ENCODE results near the gene APP. TPM values are rescaled to one million over a fixed set of nuclear protein-coding genes. Genes with fewer than 3 reads are reported as not detected.
A peak's percentile ranks its signal among the peaks of the same experiment; 100 is the strongest.

Gene APP
- total RNA-seq (2016; rRNA removed; fragmentation: Illumina TruSeq; extraction: Trizol): 33.6 and 70.6 TPM in 2 replicates
- total RNA-seq (2016; cell fraction: cytosol; rRNA removed; fragmentation: Illumina TruSeq; extraction: Trizol; ENCODE audit: low read depth): 4.5 and 4.6 TPM in 2 replicates
- 27.5 and 74.9 TPM in 2 replicates for total RNA-seq (2016; cell fraction: insoluble cytoplasmic fraction; rRNA removed; fragmentation: Illumina TruSeq; extraction: Trizol)
- 9.0 and 10.2 TPM in 2 replicates for total RNA-seq (2016; cell fraction: membrane; rRNA removed; fragmentation: Illumina TruSeq; extraction: Trizol)
- total RNA-seq (2016; cell fraction: nucleus; rRNA removed; fragmentation: Illumina TruSeq; extraction: Trizol): 82.2 and 98.5 TPM in 2 replicates
- polyA plus RNA-seq (2011; rRNA removed): 262 and 315 TPM in 2 replicates
- polyA plus RNA-seq (2011; cell fraction: cytosol; rRNA removed): 227 and 358 TPM in 2 replicates
- polyA plus RNA-seq (2011; cell fraction: nucleus; rRNA removed): 144 and 194 TPM in 2 replicates
- 183 and 345 TPM in 2 replicates for polyA plus RNA-seq (2012)
- 4.5 and 4.7 TPM in 2 replicates for polyA plus RNA-seq (2016; cell fraction: cytosol; fragmentation: Illumina TruSeq; extraction: Trizol; ENCODE audit: low read depth)
- 41.3 and 45.6 TPM in 2 replicates for polyA plus RNA-seq (2016; cell fraction: insoluble cytoplasmic fraction; fragmentation: Illumina TruSeq; extraction: Trizol; ENCODE audit: low read depth)
- 6.6 and 9.0 TPM in 2 replicates for polyA plus RNA-seq (2016; cell fraction: membrane; fragmentation: Illumina TruSeq; extraction: Trizol; ENCODE audit: low read depth)
- polyA plus RNA-seq (2016; cell fraction: nucleus; fragmentation: Illumina TruSeq; extraction: Trizol; ENCODE audit: insufficient read depth, low read depth): 116 and 117 TPM in 2 replicates
- polyA minus RNA-seq (2011; rRNA and poly(A)+ RNA removed; ENCODE audit: low replicate concordance): 307 and 343 TPM in 2 replicates
- polyA minus RNA-seq (2011; cell fraction: cytosol; rRNA and poly(A)+ RNA removed): 128 and 205 TPM in 2 replicates
- polyA minus RNA-seq (2011; cell fraction: nucleus; rRNA and poly(A)+ RNA removed): 217 and 256 TPM in 2 replicates
- Bru-seq, nascent RNA: percentile 86 among the genes with signal in this experiment
- percentile 81 among the genes with signal in this experiment for BruChase-seq, experiment 1, labeled RNA remaining after a 6-hour chase
- BruChase-seq, experiment 2, labeled RNA remaining after a 2-hour chase: percentile 75 among the genes with signal in this experiment
- long read RNA-seq, experiment 1, partial matches to known transcripts: 8 of 20 reads
- long read RNA-seq, experiment 1, other reads (novel, unspliced or antisense): 6 of 20 reads
- long read RNA-seq, experiment 2, transcript APP-204 (17 exons, 3,543 nt): minor isoform, 23 of 514 reads
- long read RNA-seq, experiment 2, transcript APP-201 (18 exons, 3,467 nt): major isoform, 25 of 514 reads
- long read RNA-seq, experiment 2, partial matches to known transcripts: 200 of 514 reads
- long read RNA-seq, experiment 2, other reads (novel, unspliced or antisense): 259 of 514 reads

DNA sequence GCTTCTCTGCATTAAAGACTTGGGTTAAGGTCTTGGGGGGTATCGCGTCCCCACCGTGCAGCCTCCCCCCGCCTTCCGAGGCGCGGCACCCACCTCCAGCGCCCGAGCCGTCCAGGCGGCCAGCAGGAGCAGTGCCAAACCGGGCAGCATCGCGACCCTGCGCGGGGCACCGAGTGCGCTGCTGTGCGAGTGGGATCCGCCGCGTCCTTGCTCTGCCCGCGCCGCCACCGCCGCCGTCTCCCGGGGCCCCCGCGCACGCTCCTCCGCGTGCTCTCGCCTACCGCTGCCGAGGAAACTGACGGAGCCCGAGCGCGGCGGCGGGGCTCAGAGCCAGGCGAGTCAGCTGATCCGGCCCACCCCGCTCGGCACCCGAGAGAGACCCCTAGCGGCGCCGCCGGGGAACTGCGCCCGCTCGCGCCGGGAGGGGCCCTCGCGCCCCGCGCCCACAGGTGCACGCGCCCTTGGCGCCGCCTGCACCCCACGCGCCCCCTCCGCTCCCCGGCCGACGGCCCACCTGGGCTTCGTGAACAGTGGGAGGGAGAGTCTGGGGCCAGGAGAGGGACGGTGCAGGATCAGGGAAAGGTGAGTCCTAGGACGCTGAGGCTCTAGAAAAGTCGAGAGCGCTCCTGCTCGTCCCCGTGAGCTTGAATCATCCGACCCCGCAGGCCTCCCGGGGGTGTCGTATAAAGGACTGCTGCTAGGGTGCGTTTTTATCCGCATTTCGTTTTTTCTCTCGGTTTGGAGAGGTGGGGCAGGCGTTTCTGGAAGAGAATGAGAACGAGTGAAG, at the start of gene APP:
Gene APP, minus strand, starts transcription at position 300 of the 787 bp plus-strand sequence. Its CDS starts 150 bp downstream, at position 150.
- ChIA-PET POLR2A (interaction anchor here (1.5 kb wide), 1 partner anchor 13 kb away, joined by 3 read pairs; no protein-coding TSS in a partner anchor), CTCF (ENCODE audit: low intra/inter-chr PET ratio, low total read pairs) (no interaction called here)
- H3K9ac ChIP-seq (ENCODE audit: insufficient read depth, low read depth, low read length): peak within 1 kb of the TSS; percentile 73
- no peaks in the 10 kb centered on the region for H3K36me3 ChIP-seq (replicated peaks in 1 of 2; ENCODE audit: control insufficient read depth in 1 of 2, insufficient read depth in 2 of 2, low read length in 2 of 2)
- FAIRE-seq (no peak), DNase-seq (ENCODE audit: low spot score) (peak; percentile 31), ATAC-seq (peak; percentile 82)
- H3K27ac ChIP-seq (ENCODE audit: extremely low read length, insufficient read depth, low read length): peak within 1 kb of the TSS; percentile 63
- H3K4me2 ChIP-seq (ENCODE audit: low read depth, low read length): peak within 1 kb of the TSS; percentile 87
- H3K9me3 ChIP-seq (ENCODE audit: low read length): no peaks in the 10 kb centered on the region
- peaks cover 2 to 19% of the 10 kb centered on the region in 2 experiments; a peak in 2 of 5 replicates for H3K27me3 ChIP-seq (ENCODE audit: control insufficient read depth in 1 of 2, insufficient read depth in 2 of 2, low read length in 2 of 2)
- no TSS peak for BruUV-seq (replicated peaks)
- peaks cover 27% of the 10 kb centered on the region for H3K4me1 ChIP-seq (ENCODE audit: insufficient read depth, low read length)
- intact Hi-C loops (cut with micrococcal nuclease; ENCODE audit: unreplicated experiment): loop anchor here (1.0 kb wide), 1 partner anchor 289 kb away; no protein-coding TSS in a partner anchor
- peak within 1 kb of the TSS; percentile 83 to 85 (median 85) for H3K4me3 ChIP-seq (replicated peaks in 1 of 3; ENCODE audit: insufficient read depth in 1 of 3, low read depth in 2 of 3, low read length in 3 of 3)
- H4K20me1 ChIP-seq (ENCODE audit: insufficient read depth, low read length): no peaks in the 10 kb centered on the region
- H2AFZ ChIP-seq (ENCODE audit: low read length): peak within 1 kb of the TSS; percentile 2
- in situ Hi-C loops (cut with HindIII; ENCODE audit: extremely low pct_ligation_motif_present, low pct_unique_long_range_greater_than_20kb): loop anchor here (10.0 kb wide), 1 partner anchor 286 kb away; no protein-coding TSS in a partner anchor
- 3% methylated on average over 16 of the region's 88 CpGs for WGBS (ENCODE audit: low lambda C conversion rate)
- peaks cover 34% of the 10 kb centered on the region for H3K79me2 ChIP-seq (ENCODE audit: insufficient read depth, low read length)
- TF ChIP-seq SNRNP70 (IDR thresholded peaks at IDR 0.05; ENCODE audit: low read depth, low read length) (no peak), ZNF746 (CRISPR knock-in tag; IDR thresholded peaks at IDR 0.05) (peak; percentile 16; the same call in 1 of the 2 replicates), RARA (CRISPR knock-in tag; IDR thresholded peaks at IDR 0.05) (no peak), RBM22 (optimal IDR thresholded peaks at IDR 0.05; ENCODE audit: low read length) (no peak), TAF1 (CRISPR knock-in tag; IDR thresholded peaks at IDR 0.05) (peak; percentile 75), STAG1 (CRISPR knock-in tag; IDR thresholded peaks at IDR 0.05) (peak; percentile 62), ZMAT3 (CRISPR knock-in tag; conservative IDR thresholded peaks at IDR 0.05) (peak; percentile 55; the same call in 1 of the 2 replicates), EED (CRISPR knock-in tag; IDR thresholded peaks at IDR 0.05) (peak; percentile 76; the same call in 1 of the 2 replicates), POLR2AphosphoS5 (IDR thresholded peaks at IDR 0.05; ENCODE audit: low read depth, low read length) (peak; percentile 52), XBP1 (CRISPR knock-in tag; IDR thresholded peaks at IDR 0.05) (no peak), ZNF629 (CRISPR knock-in tag; conservative IDR thresholded peaks at IDR 0.05) (no peak)
- TF ChIP-seq, protein P1, sequence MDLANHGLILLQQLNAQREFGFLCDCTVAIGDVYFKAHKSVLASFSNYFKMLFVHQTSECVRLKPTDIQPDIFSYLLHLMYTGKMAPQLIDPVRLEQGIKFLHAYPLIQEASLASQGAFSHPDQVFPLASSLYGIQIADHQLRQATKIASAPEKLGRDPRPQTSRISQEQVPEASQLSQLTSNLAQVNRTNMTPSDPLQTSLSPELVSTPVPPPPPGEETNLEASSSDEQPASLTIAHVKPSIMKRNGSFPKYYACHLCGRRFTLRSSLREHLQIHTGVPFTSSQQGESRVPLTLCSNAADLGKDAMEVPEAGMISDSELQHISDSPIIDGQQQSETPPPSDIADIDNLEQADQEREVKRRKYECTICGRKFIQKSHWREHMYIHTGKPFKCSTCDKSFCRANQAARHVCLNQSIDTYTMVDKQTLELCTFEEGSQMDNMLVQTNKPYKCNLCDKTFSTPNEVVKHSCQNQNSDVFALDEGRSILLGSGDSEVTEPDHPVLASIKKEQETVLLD (CRISPR knock-in tag; IDR thresholded peaks at IDR 0.05; ENCODE audit: low read depth): no peak
- TF ChIP-seq, protein P2, sequence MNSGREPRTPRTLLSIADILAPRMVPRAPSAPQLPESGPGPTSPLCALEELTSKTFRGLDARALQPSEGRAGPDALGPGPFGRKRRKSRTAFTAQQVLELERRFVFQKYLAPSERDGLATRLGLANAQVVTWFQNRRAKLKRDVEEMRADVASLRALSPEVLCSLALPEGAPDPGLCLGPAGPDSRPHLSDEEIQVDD (CRISPR knock-in tag; IDR thresholded peaks at IDR 0.05; ENCODE audit: borderline replicate concordance): peak; percentile 28; the same call in 1 of the 2 replicates
- TF ChIP-seq, protein P3, sequence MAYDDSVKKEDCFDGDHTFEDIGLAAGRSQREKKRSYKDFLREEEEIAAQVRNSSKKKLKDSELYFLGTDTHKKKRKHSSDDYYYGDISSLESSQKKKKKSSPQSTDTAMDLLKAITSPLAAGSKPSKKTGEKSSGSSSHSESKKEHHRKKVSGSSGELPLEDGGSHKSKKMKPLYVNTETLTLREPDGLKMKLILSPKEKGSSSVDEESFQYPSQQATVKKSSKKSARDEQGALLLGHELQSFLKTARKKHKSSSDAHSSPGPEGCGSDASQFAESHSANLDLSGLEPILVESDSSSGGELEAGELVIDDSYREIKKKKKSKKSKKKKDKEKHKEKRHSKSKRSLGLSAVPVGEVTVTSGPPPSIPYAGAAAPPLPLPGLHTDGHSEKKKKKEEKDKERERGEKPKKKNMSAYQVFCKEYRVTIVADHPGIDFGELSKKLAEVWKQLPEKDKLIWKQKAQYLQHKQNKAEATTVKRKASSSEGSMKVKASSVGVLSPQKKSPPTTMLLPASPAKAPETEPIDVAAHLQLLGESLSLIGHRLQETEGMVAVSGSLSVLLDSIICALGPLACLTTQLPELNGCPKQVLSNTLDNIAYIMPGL (CRISPR knock-in tag; IDR thresholded peaks at IDR 0.05; ENCODE audit: borderline replicate concordance in 1 of 2, low read depth in 1 of 2): peak; percentile 78 to 83

Data from HepG2 (cell line).